ENCODE measurements around the gene EML6.

The EML6 gene

DNA sequence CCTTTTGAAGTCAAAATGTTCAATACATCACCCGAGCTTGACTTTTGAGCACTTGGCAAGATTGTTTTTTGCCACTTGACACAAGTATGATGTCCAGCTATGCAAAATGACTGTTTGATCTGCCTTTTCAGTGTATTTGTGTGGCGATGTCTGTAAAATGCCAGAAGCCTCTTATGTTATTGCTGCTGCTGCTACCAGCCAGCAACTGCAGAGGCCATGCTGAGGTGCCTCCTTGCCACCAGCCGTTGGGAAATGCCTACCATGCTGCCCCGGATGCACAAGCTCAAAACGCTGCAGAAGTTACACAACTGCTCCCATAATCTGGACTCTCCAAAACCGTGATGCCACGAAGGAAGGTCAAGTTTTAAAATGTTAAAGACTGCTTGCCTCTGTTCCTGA is 246.5 kb downstream of the EML6 start:
- no peak overlapping the region for H3K4me3 ChIP-seq (ENCODE audit: low read depth, low read length)
- no peak for DNase-seq (ENCODE audit: low read depth, low spot score)
- in situ Hi-C loops (cut with HindIII; ENCODE audit: low sequenced_read_pairs), result no loop called here
- TF ChIP-seq, protein P1, sequence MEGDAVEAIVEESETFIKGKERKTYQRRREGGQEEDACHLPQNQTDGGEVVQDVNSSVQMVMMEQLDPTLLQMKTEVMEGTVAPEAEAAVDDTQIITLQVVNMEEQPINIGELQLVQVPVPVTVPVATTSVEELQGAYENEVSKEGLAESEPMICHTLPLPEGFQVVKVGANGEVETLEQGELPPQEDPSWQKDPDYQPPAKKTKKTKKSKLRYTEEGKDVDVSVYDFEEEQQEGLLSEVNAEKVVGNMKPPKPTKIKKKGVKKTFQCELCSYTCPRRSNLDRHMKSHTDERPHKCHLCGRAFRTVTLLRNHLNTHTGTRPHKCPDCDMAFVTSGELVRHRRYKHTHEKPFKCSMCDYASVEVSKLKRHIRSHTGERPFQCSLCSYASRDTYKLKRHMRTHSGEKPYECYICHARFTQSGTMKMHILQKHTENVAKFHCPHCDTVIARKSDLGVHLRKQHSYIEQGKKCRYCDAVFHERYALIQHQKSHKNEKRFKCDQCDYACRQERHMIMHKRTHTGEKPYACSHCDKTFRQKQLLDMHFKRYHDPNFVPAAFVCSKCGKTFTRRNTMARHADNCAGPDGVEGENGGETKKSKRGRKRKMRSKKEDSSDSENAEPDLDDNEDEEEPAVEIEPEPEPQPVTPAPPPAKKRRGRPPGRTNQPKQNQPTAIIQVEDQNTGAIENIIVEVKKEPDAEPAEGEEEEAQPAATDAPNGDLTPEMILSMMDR (IDR thresholded peaks at IDR 0.05; ENCODE audit: low read depth, low read length), result no peak

DNA sequence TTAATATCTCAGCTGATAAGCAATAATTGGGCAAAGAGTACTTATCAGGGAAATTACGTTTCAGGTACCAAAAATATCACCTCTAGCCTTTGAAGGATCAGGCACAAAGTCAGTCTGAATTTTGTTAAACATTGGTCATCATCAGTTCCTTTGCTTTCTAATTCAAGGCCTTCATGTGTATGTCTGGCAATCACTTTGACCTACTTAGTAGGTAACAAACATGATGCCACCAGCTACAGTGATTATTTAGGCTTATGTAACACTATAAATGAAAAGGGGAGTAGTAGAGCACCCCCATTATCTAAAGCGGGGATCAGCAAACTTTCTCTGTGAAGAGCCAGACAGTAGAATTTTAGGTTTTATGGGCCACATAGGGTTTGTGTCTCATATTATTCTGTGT is 251.7 kb downstream of the EML6 start:
- no peak for DNase-seq (ENCODE audit: low read depth, low spot score)
- in situ Hi-C loops (cut with HindIII; ENCODE audit: low sequenced_read_pairs), result no loop called here
- no peak overlapping the region for H3K4me3 ChIP-seq (ENCODE audit: low read depth, low read length)
- TF ChIP-seq, protein P1 (IDR thresholded peaks at IDR 0.05; ENCODE audit: low read depth, low read length), result no peak

DNA sequence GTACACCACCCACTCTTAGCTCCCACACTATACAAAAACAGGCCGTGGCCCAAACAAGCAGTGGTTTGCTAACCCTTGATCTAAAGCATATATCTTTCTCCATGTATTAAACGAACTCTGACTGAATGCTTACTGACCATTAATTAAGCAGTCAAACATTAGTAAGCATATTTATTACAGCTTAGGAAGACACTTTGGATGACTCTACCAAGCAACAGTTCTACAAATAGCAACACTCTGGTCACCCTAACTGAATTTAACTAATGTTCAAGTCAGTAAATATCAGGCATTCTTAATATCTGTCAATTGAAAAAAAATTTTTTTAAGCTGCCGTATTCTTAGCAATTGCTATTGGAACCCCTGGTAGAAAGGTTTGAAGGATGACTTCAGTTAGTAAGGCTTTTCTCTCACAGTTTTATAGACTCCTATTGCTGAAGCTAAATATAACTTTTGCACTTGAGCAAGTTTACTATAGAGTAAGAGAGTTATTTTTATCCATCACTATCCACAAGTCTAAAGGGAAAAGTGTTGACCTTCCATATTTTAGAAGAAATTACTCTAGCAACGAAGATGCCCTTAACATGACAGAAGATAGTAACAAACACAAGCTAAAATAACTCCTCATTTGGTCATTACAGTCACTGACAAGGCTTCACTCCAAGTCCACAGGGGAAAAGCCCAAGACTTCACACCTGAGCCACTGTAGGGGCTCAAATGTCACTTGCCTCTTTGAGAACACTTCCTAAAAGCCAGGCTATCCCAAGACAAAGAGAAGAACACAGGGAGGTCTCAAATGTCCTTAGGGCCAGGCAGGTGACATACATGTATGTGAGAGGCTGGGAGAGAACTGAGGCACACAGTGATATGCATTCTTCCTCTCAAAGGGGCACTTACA is 252.4 kb downstream of the EML6 start:
- DNase-seq (ENCODE audit: low read depth, low spot score), result no peak

DNA sequence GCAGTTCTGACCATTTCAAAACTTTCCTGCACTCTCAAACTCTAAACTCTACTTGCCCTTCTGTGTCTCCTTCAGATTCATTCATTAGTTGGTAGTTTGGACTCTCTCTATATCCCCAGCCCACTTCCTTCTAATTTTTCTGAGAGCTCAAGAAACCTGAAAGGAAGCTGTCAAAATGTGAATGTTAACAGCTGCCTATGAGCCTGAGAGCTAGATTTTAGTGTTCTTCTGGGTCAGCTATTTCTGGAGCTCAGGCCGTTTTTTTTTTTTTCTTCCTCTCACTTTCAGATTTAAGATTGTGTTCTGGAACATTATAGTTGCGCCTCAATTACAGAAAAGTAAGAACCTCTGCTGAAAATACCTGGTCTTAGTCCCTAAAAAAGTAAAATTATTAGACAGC is 253.7 kb downstream of the EML6 start:
- in situ Hi-C loops (cut with HindIII; ENCODE audit: low sequenced_read_pairs), result no loop called here
- no peak overlapping the region for H3K4me3 ChIP-seq (ENCODE audit: low read depth, low read length)
- no peak for DNase-seq (ENCODE audit: low read depth, low spot score)
- TF ChIP-seq, protein P1 (IDR thresholded peaks at IDR 0.05; ENCODE audit: low read depth, low read length), result no peak

More for the DNA sequence above, 252.4 kb downstream of the EML6 start:
- no peak overlapping the region for H3K4me3 ChIP-seq (ENCODE audit: low read depth, low read length)
- TF ChIP-seq, protein P1 (IDR thresholded peaks at IDR 0.05; ENCODE audit: low read depth, low read length), result no peak
- in situ Hi-C loops (cut with HindIII; ENCODE audit: low sequenced_read_pairs), result no loop called here

DNA sequence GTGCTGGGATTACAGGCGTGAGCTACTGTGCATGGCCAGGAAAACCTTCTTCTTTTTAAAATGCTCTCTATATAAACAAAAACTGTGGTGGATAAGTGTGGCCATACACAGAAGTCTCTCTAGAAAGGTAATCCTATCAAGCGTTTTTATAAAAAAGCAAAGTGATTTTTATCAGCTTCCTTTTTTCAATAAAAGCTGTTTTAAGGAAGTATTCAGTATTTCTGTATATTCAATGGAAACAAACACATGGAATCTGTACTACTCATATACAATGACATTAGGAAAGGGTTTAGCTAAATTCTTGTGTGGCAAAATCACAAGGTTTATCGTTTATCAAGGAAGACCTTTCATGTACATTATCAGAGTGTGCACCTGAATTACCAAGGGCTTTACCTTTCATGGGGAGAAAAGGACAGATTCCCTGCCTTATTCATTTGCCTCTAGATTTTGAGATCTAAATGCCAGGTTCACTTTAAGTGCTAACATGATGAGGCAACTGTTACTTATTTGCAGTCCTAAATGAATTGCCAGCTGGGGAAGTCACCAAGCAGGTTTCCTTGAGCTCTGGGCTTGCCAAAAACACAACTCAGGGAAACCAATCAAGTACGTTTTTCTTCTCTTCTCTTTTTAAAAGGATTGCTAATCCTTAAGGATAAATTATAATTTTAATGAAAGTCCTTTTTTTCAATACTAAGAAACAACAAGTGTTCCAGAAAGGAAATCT is 256.0 kb downstream of the EML6 start:
- no peak overlapping the region for H3K4me3 ChIP-seq (ENCODE audit: low read depth, low read length)
- TF ChIP-seq, protein P1 (IDR thresholded peaks at IDR 0.05; ENCODE audit: low read depth, low read length), result no peak
- in situ Hi-C loops (cut with HindIII; ENCODE audit: low sequenced_read_pairs), result no loop called here
- DNase-seq (ENCODE audit: low read depth, low spot score), result no peak

DNA sequence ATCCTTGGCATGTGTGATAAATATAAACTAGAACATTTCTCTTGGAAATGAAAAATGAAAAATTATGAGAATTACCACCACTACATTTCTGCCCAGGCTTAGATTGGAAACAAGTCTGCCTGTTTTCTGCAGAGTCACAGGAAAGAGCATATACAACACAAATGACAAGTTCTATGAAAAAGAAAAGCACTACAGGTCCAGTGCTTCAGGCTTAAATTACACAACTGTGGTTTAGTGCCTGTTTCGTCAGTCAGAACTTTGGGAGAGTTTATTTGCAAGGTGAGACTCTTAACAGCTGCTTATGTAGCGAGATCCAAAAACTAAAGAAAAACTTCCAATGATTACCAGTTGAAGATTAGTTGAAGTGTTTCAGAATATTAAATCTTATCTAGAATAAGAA is 257.9 kb downstream of the EML6 start:
- no peak overlapping the region for H3K4me3 ChIP-seq (ENCODE audit: low read depth, low read length)
- in situ Hi-C loops (cut with HindIII; ENCODE audit: low sequenced_read_pairs), result no loop called here
- no peak for DNase-seq (ENCODE audit: low read depth, low spot score)
- TF ChIP-seq, protein P1 (IDR thresholded peaks at IDR 0.05; ENCODE audit: low read depth, low read length), result no peak

Measured in astrocyte of the spinal cord (primary cell).